ENCODE data around the gene LAMA1. TPM values are rescaled to one million over a fixed set of nuclear protein-coding genes. Genes with fewer than 3 reads are reported as not detected.

The LAMA1 gene
- total RNA-seq, 2 donors from 2014 or later = not detected

GRCh38 chr18:7048081-7048480, 69.5 kb downstream of the LAMA1 start:
- Mint-ChIP-seq H3K36me3 (ENCODE audit: low read depth) (no peaks in the 10 kb centered on the region), H3K27me3 (no peaks in the 10 kb centered on the region), H3K27ac (no peak overlapping the region), H3K4me3 (no peak overlapping the region), H3K9me3 (no peaks in the 10 kb centered on the region), H3K4me1 (no peaks in the 10 kb centered on the region)
- ATAC-seq (replicated peaks) = no peak

GRCh38 chr18:7047336-7047735, 70.3 kb downstream of the LAMA1 start:
- Mint-ChIP-seq H3K36me3 (ENCODE audit: low read depth) (no peaks in the 10 kb centered on the region), H3K9me3 (no peaks in the 10 kb centered on the region), H3K4me3 (no peak overlapping the region), H3K4me1 (no peaks in the 10 kb centered on the region), H3K27ac (no peak overlapping the region), H3K27me3 (no peaks in the 10 kb centered on the region)
- ATAC-seq (replicated peaks) = no peak

- Mint-ChIP-seq H3K27ac (no peak overlapping the region), H3K4me1 (no peaks in the 10 kb centered on the region), H3K4me3 (no peak overlapping the region), H3K36me3 (ENCODE audit: low read depth) (no peaks in the 10 kb centered on the region), H3K9me3 (no peaks in the 10 kb centered on the region), H3K27me3 (no peaks in the 10 kb centered on the region)
- no peak for ATAC-seq (replicated peaks)
Measured at GRCh38 chr18:7038330-7038851, 79.2 kb downstream of the LAMA1 start.

GRCh38 chr18:7037470-7037869, 80.1 kb downstream of the LAMA1 start:
- no peaks in the 10 kb centered on the region for H3K9me3 Mint-ChIP-seq
- no peak for ATAC-seq (replicated peaks)
- H3K27ac Mint-ChIP-seq = no peak overlapping the region
- H3K4me3 Mint-ChIP-seq = no peak overlapping the region
- no peaks in the 10 kb centered on the region for H3K27me3 Mint-ChIP-seq
- H3K4me1 Mint-ChIP-seq = no peaks in the 10 kb centered on the region
- no peaks in the 10 kb centered on the region for H3K36me3 Mint-ChIP-seq (ENCODE audit: low read depth)

- H3K27me3 Mint-ChIP-seq = no peaks in the 10 kb centered on the region
- H3K9me3 Mint-ChIP-seq = peaks cover 3% of the 10 kb centered on the region
- no peak overlapping the region for H3K27ac Mint-ChIP-seq
- ATAC-seq (replicated peaks) = no peak
- H3K36me3 Mint-ChIP-seq (ENCODE audit: low read depth) = no peaks in the 10 kb centered on the region
- H3K4me1 Mint-ChIP-seq = no peaks in the 10 kb centered on the region
- no peak overlapping the region for H3K4me3 Mint-ChIP-seq
Measured at GRCh38 chr18:7035807-7036206, 81.8 kb downstream of the LAMA1 start.

GRCh38 chr18:7034924-7035323, 82.7 kb downstream of the LAMA1 start:
- Mint-ChIP-seq H3K27me3 (no peaks in the 10 kb centered on the region), H3K4me1 (no peaks in the 10 kb centered on the region), H3K9me3 (peaks cover 3% of the 10 kb centered on the region), H3K27ac (no peak overlapping the region), H3K4me3 (no peak overlapping the region), H3K36me3 (ENCODE audit: low read depth) (no peaks in the 10 kb centered on the region)
- no peak for ATAC-seq (replicated peaks)

GRCh38 chr18:7032537-7032936, 85.1 kb downstream of the LAMA1 start:
- Mint-ChIP-seq H3K36me3 (ENCODE audit: low read depth) (no peaks in the 10 kb centered on the region), H3K4me1 (no peaks in the 10 kb centered on the region), H3K4me3 (no peak overlapping the region), H3K27me3 (no peaks in the 10 kb centered on the region), H3K27ac (no peak overlapping the region), H3K9me3 (peaks cover 3% of the 10 kb centered on the region)
- no peak for ATAC-seq (replicated peaks)

GRCh38 chr18:7028625-7029024, 89.0 kb downstream of the LAMA1 start:
- no peak for ATAC-seq (replicated peaks)
- Mint-ChIP-seq H3K36me3 (ENCODE audit: low read depth) (no peaks in the 10 kb centered on the region), H3K4me3 (no peak overlapping the region), H3K4me1 (no peaks in the 10 kb centered on the region), H3K9me3 (peaks cover 3% of the 10 kb centered on the region), H3K27ac (no peak overlapping the region), H3K27me3 (no peaks in the 10 kb centered on the region)

- no peaks in the 10 kb centered on the region for H3K9me3 Mint-ChIP-seq
- H3K27ac Mint-ChIP-seq = no peak overlapping the region
- no peaks in the 10 kb centered on the region for H3K27me3 Mint-ChIP-seq
- no peaks in the 10 kb centered on the region for H3K4me1 Mint-ChIP-seq
- ATAC-seq (replicated peaks) = no peak
- H3K4me3 Mint-ChIP-seq = no peak overlapping the region
- H3K36me3 Mint-ChIP-seq (ENCODE audit: low read depth) = no peaks in the 10 kb centered on the region
Measured at GRCh38 chr18:7025194-7025593, 92.4 kb downstream of the LAMA1 start.

- no peak overlapping the region for H3K4me3 Mint-ChIP-seq
- H3K36me3 Mint-ChIP-seq (ENCODE audit: low read depth) = no peaks in the 10 kb centered on the region
- ATAC-seq (replicated peaks) = no peak
- H3K27me3 Mint-ChIP-seq = no peaks in the 10 kb centered on the region
- H3K4me1 Mint-ChIP-seq = no peaks in the 10 kb centered on the region
- H3K9me3 Mint-ChIP-seq = no peaks in the 10 kb centered on the region
- H3K27ac Mint-ChIP-seq = no peak overlapping the region
Measured at GRCh38 chr18:7023581-7023980, 94.0 kb downstream of the LAMA1 start.

- no peak overlapping the region for H3K27ac Mint-ChIP-seq
Measured at GRCh38 chr18:7023063-7023580, 94.5 kb downstream of the LAMA1 start.

GRCh38 chr18:7021994-7022840, 95.4 kb downstream of the LAMA1 start:
- H3K27me3 Mint-ChIP-seq = no peaks in the 10 kb centered on the region
- H3K9me3 Mint-ChIP-seq = no peaks in the 10 kb centered on the region
- H3K27ac Mint-ChIP-seq = no peak overlapping the region
- H3K36me3 Mint-ChIP-seq (ENCODE audit: low read depth) = no peaks in the 10 kb centered on the region
- H3K4me1 Mint-ChIP-seq = no peaks in the 10 kb centered on the region
- no peak for ATAC-seq (replicated peaks)
- H3K4me3 Mint-ChIP-seq = no peak overlapping the region

More at GRCh38 chr18:7023063-7023580, 94.5 kb downstream of the LAMA1 start:
- Mint-ChIP-seq H3K27me3 (no peaks in the 10 kb centered on the region), H3K36me3 (ENCODE audit: low read depth) (no peaks in the 10 kb centered on the region), H3K4me3 (no peak overlapping the region), H3K9me3 (no peaks in the 10 kb centered on the region), H3K4me1 (no peaks in the 10 kb centered on the region)
- ATAC-seq (replicated peaks) = no peak

- H3K27ac Mint-ChIP-seq = no peak overlapping the region
- H3K4me3 Mint-ChIP-seq = no peak overlapping the region
- no peak for ATAC-seq (replicated peaks)
- no peaks in the 10 kb centered on the region for H3K36me3 Mint-ChIP-seq (ENCODE audit: low read depth)
- H3K27me3 Mint-ChIP-seq = no peaks in the 10 kb centered on the region
- H3K9me3 Mint-ChIP-seq = no peaks in the 10 kb centered on the region
- no peaks in the 10 kb centered on the region for H3K4me1 Mint-ChIP-seq
Measured at GRCh38 chr18:7020995-7021777, 96.4 kb downstream of the LAMA1 start.

GRCh38 chr18:7017013-7017412, 100.6 kb downstream of the LAMA1 start:
- Mint-ChIP-seq H3K4me3 (no peak overlapping the region), H3K27me3 (no peaks in the 10 kb centered on the region), H3K27ac (no peak overlapping the region), H3K9me3 (no peaks in the 10 kb centered on the region), H3K36me3 (ENCODE audit: low read depth) (no peaks in the 10 kb centered on the region), H3K4me1 (no peaks in the 10 kb centered on the region)
- ATAC-seq (replicated peaks) = peak; percentile 11

- H3K4me3 Mint-ChIP-seq = no peak overlapping the region
- H3K36me3 Mint-ChIP-seq (ENCODE audit: low read depth) = no peaks in the 10 kb centered on the region
- no peaks in the 10 kb centered on the region for H3K27me3 Mint-ChIP-seq
- no peaks in the 10 kb centered on the region for H3K4me1 Mint-ChIP-seq
- no peak for ATAC-seq (replicated peaks)
- no peak overlapping the region for H3K27ac Mint-ChIP-seq
- H3K9me3 Mint-ChIP-seq = no peaks in the 10 kb centered on the region
Measured at GRCh38 chr18:7011142-7011541, 106.5 kb downstream of the LAMA1 start.

Data from activated T-helper 17 cell treated with anti-CD3 and anti-CD28 coated beads, Interleukin-2, amount 50 U/mL, for 72 hours (primary cell).